HG03097 (cell line): ENCODE results near the gene SPOCK2.

Source experiments
- ATAC-seq: cut with Tn5 transposase; IDR thresholded peaks from one replicate; pipeline ENCODE4 v1.9.1; 2021; ENCODE audit not compliant: unreplicated experiment, low FRiP score

SPOCK2 gene

DNA sequence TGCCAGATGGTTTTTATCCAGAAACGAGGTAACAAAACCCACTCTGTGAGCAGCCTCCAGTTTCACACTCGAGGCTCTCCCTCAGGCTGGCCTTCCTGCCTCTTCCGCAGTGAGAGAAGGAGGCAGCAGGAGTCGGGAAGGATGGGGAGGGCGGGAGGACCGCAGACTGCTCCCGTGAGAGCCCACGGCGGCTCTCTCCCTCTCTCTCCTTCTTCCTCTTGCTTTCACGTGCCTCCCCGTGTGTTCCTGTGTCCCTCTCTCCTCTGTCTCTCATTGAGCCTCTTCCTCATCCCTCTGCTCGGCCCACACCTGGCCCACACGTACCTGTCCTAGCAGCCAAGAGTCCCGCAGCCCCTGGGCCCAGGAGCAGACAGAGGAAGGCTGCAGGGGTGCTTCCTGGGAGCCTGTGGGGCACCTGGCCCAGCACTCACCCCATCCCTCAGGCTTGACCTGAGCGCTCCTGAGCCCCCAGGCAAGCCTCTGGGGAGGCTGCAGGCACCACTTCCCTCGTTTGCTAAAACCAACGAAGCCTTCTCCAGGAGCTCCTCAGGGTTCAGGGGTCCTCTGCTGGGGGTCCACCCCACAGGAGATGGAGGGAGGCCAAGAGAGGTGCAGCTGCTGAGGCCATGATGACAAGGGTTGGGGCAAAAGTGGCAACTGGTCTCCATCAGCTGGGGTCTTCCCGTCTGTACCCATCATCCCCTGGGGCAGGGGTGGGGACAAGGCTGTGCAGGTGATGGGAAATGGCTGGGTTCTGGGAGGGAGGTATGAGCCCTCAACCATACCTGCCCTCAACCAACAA is 13.6 kb downstream of the SPOCK2 start:
- ATAC-seq = no peak

DNA sequence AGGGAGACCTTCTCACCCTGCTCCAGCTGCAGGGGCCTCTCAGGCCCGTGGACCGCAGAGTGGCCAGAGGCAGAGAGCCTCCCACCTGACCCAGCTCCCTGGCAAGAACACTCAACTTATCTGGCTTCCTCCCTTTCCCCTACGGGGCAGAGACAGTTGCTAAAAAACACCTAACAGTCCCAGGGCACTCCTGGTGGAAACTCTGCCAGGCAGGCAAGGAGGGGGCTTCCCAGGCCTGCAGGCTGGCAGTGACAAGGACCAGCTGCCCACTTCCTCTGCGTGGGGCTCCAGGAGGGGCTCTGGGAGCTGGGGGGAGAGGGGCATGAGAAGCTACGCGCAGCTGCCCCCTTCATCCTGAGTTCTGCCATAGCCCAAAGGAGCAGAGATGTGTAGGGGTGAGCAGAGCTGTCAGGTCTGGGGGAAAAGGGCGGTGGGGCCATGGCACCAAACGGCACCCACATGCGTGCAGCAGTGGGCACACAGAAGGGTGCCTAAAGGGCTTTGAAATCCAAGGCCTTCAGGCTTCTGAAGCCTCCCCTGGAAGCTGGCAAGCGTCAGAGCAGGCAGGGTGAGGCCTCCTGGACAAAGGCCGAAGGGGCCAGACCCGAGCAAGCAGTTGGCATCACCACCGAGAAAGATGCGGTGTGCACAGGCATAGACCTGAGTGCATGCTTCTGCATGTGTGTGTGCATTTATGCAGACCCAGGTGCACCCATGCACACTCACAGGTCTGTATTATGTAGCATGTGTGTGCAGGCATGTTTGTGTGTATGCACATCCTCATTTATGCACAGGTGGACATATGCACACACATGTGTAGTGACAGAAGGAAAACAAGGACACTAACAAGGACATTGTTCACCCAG is 14.4 kb downstream of the SPOCK2 start:
- no peak for ATAC-seq

DNA sequence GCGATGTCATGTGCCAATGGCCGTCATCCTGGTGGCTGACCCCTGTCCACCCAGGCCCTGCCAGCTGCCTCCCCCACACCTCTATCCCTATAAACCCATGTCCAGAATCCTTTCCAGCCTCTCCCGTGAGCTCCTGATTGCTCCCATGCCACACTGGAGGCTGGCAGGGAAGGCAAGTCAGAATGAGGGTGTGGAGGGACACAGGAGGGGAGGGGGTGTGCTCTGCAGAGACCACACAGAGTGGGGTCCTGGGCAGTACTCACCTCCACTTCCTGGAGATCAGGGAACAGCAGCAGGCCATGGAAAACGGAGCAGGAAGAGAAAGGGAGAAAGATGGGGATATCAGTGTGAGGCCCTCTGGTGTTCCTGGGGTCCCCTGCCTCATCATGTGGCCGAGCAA is 15.7 kb downstream of the SPOCK2 start:
- ATAC-seq = no peak

GRCh38 chr10:72072046-72072445 is 16.3 kb downstream of the SPOCK2 start:
- ATAC-seq = no peak

GRCh38 chr10:72069751-72070526 is 18.4 kb downstream of the SPOCK2 start:
- ATAC-seq = no peak

DNA sequence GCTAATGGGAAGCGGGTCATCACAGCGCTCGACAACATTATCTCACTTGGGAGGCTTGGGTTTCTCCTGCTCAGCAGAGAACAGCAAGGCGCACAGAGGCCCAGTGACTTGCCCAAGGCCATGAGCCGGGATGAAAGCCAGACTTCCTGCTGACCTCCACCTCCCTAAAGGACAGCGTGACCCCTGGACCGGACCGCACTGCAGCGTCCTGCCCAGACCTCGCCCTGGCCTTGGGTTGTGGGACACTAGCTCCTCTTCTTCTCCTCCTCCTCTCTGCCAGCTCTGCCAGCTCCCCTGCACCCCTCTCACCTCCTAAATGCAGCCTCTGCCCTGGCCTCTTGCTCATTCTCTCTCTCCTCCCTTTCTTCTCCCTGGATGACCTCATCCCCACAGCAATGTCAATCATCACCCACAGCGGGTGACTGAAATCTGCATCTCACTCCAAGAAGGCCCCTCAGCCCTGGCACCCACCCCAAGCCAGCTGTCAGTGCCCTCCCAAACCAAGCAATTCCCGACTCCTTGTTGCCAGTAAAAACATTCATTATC is 19.4 kb downstream of the SPOCK2 start:
- no peak for ATAC-seq

DNA sequence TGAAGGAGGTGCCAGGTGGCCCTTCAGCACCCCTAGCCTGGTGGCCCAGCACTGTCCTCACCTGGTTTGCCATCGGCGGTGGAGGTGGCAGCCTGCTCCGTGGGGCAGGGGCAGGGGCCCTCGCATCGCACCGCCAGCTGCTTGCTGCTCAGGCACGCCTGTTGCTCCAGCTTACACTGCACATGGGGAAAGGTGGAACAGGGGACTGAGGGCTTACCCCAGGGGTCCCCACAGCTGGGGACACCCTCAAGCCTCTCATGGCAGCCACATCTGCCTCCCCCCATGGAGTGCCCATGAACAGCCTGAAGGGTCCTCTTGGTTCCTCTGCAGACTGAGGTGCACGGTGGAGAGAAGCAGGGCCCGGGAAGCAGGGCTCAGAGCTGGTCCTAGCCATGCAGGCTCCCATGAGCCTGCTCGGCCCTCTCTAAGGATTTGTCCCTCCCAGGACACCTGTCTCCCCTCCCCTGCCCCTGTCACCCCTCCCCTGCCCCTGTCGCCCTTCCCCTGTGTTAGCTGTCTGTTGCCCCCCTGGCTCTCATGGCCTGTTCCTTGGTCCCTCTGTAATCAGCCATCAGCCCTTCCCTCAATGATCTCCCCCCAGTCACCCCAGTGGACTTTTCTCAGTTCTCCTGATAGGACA is 20.1 kb downstream of the SPOCK2 start:
- no peak for ATAC-seq

- no peak for ATAC-seq
These were observed 20.8 kb downstream of the SPOCK2 start for GRCh38 chr10:72067463-72068125.

DNA sequence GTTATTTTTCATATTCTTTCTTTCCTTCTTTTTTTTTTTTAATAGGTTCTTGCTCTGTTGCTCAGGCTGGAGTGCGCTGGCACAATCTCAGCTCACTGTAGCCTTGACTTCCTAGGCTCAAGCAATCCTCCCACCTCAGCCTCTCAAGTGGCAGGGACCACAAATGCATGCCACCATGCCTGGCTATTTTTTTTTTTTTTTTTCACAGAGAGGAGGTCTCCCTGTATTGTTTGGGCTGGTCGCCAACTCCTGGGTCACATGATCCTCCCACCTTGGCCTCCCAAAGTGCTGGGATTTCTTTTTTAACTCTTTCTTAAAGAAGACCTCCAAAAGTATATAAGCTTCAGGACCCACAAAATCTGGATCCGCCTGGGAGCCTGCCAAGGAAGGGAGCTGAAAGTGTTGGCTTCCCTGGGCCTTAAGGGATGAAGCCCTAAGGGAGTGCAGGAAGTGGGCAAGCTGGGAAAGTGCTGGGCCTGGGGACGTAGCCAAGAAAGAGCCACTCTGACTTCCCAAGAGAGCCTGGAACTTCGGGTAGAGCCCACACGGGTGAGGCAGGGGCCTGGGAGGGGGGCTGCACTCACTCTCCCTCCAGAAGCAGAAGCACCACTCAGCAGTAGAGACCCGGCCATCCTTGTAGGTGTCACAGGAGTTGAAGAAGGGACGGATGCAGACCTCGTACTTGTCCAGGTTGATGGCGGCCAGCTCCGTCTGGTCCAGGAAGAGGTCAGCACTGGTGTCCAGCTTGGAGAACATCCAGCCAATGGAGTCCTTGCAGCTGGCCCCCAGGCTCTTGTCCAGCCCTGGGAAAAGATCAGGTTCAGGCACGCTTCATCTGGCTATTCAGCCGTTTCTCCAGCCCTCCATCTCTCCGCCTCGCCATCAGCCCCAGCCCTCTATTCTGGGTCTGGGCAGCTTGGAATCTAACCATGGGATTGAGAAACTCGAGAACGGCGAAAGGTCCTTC is 21.8 kb downstream of the SPOCK2 start:
- no peak for ATAC-seq

DNA sequence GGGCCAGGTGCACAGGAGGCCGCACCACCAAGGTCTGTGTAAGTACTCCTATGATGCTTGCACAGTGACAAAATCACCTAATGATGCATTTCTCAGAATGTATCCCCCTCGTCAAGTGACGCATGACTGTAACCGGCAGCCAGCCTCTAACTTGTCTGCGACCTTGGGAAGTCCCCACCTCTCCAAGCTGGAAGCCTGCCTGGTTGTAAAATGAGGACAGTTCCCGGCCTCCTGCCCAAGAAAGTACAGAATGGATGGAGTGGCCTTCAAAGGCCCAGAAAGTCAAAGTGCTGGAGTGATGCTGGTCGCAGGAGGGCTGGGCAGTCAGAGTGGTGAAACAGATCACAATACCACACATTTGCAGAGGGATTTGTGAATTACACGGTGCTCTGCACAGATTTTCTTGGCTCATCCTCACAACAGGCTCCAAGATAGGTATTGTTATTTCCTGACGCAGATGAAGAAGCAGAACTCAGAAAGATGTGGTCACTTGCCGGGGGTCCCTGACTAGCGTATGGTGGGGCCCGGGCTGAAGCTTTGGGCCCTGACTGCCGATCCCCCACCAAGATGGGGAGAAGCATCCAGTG is 22.8 kb downstream of the SPOCK2 start:
- no peak for ATAC-seq

- ATAC-seq = no peak
These were observed 24.5 kb downstream of the SPOCK2 start for GRCh38 chr10:72063703-72064391.

DNA sequence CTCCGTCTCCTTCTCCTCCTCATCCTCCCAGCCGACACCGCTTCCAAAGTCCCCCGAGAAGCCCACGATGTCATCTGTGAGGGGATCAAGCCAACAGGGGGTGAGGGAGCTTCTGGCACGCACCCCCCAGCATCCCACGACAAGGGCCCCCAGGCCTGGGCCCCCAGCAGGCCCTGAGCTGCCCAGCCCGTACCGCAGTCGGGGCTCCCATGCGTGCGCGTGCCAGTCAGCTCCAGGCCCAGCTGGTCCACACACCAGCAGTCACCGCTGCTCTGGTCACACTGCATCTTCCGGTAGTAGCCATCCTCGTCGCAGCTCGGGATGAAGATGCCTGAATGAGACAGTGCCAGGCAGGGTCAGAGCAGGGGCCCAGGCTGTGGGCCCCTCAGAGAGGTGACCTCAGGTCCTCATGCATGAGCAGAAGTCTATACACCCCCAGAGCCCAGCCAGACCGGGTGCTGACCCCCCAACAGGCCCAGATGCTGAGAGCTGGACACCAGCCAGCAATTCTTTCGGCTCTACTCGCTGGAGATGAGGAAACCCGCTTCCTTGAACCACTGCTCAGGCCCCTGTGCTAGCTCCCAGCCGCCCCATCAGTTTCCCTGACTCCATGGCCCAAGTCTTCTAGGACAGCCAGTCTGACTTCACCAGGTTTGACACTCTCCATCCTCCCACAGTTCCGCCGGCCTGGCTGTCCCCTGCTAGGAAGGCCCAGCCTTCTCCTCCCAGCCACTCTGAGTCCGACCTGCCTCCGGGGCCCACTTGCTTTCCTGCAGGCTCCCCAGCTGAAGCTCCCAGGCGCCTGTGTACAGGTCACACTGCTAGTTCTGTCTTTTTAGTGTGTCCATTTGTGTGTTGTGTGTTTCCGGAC is 25.3 kb downstream of the SPOCK2 start:
- no peak for ATAC-seq

DNA sequence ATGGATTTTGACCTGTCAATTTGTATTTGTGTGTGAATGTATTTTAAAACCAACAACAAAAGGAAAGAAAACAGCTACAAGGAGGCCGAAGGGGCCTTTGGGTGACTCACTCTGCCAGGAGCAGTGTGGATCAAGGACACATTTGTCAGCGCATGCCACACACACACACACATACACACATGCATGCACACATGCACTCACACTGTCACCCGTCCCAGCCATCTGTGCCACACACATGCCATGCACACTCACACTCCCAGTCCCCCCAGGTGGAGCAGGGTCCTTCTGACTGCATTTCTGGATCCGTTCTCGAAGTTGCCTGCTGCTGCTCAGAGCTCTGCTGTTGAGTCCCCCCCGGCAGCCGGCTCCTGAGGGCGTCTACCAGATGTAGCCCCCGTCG is 26.0 kb downstream of the SPOCK2 start:
- no peak for ATAC-seq

DNA sequence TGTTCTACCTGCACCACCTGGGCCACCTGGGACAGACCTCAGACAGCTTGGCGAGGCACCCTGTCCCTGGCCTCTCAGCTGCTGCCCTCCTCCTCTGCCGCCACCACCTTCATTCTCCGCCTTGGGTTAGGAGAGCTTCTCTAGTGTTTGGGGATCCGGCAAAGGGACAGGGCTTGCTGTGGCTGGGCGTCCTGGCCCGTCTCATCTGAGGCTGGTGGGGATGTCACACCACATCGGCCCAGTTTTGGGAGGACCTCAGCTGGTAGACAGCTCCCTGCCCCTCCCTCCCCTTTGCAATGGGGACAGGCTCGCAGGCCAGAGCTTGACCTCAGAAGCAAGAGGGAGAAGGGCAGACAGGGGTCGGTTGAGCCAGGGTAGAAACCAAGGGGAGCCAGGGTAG is 26.4 kb downstream of the SPOCK2 start:
- ATAC-seq = no peak

DNA sequence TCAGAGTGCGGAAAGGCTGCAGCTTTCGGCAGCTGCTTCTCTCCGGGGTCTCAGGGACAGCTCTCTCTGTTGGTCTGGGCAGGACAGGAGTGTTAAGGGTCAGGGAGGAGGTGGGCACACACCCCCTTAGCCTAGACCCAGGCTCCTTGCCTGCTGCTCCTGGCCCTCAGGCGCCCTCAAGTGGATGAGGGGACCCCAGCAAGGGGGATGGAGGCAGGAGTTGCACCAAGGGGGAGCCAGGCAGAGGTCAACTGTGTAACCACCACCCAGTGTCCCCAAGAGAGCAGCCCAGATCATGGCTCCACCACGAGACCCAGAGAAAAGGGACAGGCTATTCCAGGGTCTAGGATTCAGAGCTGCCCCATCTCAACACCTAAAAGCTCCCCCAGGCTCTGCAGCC is 26.9 kb downstream of the SPOCK2 start:
- no peak for ATAC-seq

- ATAC-seq = no peak
These were observed 28.2 kb downstream of the SPOCK2 start for GRCh38 chr10:72059843-72060822.
